H4 (cell line): ENCODE data around the gene C20orf144. TPM values are rescaled to one million over a fixed set of nuclear protein-coding genes. Genes with fewer than 3 reads are reported as not detected.
"Not testable (repeated sequence)": the region's sequence is repeated elsewhere in the genome, so short reads cannot be mapped to it uniquely, and the experiment has no call there.

Experiments
- DNase-seq: peaks from one replicate; pipeline ENCODE4 v3.0.0-alpha.2; 2015; ENCODE audit warnings: low spot score
- total RNA-seq: library from RNA; depleted of rRNA; stranded (reverse); fragments of >200 nt; shearing (Covaris generic); gene quantifications from 2 replicates; pipeline ENCODE4 v1.2.3, GENCODE V29; 2014; rRNA removed

The C20orf144 gene
- not detected in 2 replicates for total RNA-seq

DNA sequence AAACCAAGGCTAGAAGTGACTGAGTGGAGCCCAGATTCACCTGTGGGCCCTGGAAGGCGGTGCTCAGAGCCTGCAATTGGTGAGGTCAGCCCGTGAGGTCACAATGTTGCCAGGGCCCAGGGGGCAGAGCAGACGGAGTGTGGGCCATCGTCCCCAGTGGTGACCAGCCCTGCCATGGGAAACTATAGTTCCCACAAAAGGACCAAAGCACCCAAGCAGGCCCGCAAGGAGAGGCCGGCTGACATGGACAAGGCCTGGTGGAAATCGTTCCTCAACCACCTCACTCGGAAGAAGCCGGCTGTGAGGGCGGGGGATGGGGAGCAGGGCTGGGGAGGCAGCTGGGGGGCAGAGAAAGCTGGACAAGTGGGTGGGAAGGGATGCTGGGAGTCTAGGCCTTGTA lies at the start of gene C20orf144:
C20orf144 (plus strand) TSS at position 156 of the 400 bp plus-strand sequence; CDS start at position 175, 19 bp downstream.
- DNase-seq = no peak

GRCh38 chr20:33621717-33622400 lies 40.3 kb upstream of the C20orf144 start:
- DNase-seq = no peak

DNA sequence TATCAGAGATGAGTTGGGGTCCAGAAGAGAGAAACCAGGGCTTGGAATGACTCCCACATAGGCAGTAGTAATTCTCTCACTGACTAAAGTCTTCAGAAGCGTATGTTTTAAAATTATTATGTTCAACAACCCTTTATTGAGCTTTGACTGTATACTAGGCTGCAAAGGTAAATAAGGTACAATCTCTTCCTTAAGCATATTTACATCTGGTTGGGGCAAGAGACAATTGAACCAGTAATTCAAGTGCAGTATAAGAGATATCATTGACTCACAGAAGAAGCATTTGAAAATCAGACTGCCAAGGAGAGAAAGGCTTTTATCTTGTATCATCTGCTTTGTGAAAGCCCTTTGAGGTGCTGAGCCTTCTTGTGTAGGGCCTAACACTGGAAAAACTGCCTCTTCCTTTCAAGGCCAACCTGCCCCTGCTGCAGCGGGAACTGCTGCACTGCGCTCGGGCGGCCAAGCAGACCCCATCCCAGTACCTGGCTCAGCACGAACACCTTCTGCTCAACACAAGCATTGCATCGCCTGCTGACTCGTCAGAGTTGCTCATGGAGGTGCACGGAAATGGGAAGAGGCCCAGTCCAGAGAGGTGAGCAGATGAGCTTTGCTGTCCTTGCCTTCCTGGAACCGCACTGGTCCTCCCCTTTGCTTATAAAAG lies 39.3 kb upstream of the C20orf144 start:
- no peak for DNase-seq

GRCh38 chr20:33624399-33624798 lies 37.7 kb upstream of the C20orf144 start:
- no peak for DNase-seq

DNA sequence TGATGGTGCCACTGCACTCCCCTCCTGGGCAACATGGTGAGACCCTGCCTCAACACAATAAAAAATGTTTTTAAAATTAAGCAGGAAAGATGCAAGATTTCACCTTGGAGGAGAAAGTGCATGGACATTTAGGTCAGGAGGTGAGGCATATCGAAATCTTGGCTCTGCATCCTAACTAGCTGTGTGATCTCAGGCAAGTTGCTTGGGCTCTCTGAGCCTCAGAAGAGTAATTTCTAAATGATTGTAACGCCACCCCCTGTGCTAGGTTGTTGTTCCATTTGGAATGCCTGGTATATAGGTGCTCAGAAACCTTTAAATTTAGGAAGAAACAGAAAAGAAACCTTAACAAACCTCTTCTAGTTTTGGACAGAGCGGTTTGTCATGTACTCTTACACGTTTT lies 35.9 kb upstream of the C20orf144 start:
- no peak for DNase-seq

DNA sequence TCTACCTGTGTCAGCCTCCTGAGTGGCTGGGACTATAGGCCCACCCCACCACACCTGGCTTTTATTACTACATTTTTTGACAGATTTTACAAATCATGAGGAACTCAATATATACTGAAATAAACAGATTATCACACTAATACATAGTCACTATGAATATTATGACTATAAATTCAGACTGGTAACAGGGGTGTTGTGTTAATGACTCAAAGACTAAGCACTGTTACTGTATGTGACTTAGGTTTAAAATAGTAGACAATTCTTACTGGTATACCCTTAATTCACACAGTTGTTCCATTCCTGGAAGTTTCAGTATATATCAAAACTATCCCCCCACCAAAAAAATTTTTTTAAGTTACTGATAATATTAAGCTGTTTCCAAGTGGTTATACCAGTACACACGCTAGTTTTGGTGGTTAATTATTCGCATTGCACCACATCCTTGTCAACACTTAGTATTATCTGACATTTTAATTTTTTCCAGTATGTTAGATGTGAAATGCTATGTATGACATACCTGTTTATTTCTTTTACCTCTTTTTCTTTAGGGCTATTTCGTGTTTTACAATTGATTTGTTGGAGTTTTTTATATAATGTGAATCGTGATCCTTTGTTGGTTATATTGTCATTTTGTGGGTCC lies 34.4 kb upstream of the C20orf144 start:
- DNase-seq = no peak

GRCh38 chr20:33629533-33629932 lies 32.6 kb upstream of the C20orf144 start:
- no peak for DNase-seq

DNA sequence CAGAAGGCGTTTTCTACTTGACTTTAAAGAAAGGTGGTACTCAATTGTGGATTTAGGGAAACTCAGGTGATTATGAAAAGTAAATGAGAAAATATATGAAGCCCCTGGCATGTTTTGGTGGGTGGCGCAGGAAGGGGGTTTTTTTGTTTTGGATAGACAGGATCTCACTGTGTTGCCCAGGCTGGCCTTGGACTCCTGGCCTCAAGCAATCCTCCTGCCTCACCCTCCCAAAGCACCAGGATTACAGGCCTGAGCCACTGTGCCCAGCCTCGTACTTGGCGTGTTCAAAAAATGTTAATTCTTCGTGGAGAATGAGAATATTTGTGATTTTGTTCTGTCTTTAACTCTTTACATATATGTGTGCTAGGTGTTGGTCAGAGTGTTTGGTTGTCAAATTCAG lies 32.1 kb upstream of the C20orf144 start:
- DNase-seq = no peak

- no peak for DNase-seq
Observed at GRCh38 chr20:33630507-33630906, 31.6 kb upstream of the C20orf144 start.

DNA sequence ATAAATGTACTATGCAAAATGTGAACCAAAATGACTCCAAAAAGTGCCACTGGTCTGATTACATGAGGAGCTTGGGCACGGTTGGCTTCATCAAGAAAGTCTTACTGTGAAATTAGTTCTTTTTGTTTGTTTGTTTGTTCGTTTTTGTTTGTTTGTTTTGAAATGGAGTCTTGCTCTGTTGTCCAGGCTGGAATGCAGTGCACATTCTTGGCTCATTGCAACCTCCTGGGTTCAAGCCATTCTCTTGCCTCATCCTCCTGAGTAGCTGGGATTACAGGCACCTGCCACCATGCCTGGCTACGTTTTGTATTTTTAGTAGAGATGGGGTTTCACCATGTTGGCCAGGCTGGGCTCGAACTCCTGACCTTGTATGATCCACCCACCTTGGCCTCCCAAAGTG lies 30.2 kb upstream of the C20orf144 start:
- not testable (repeated sequence) for DNase-seq

GRCh38 chr20:33635341-33635740 lies 26.8 kb upstream of the C20orf144 start:
- no peak for DNase-seq

DNA sequence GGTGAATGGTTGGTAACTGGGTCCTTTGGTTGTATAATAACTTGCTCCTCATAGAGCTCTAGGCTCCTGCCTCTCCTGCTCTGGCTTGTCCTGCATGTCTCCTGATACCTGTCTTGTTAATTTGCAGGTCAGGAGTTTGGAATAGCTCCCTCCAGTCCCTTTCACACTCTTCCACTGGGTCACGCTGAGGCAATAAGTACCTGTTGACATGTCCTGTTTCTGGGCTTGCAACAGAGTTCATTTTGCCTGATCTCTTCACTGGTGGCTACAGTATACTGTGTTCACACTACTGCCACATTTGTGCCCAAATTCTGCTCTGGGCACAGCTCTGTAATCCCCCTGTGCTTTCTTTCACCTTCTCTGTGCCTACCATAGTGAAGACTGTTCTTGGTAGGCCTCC lies 25.4 kb upstream of the C20orf144 start:
- DNase-seq = no peak

DNA sequence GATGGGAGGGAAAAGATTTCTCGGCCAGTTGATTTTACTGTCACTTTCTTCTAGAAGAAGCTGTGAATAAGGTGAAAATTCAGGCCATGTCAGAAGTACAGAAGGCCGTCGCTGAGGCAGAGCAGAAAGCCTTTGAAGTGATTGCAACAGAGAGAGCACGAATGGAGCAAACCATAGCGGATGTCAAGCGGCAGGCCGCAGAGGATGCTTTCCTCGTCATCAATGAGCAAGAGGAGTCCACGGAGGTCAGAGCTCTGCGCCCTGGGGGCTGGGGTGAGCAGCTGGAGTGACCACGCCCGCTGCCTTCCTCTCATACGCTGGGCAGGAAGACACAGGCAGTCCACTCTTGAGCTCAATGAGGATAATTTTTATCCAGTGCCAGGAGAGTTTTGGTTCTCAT lies 21.8 kb upstream of the C20orf144 start:
- no peak for DNase-seq

DNA sequence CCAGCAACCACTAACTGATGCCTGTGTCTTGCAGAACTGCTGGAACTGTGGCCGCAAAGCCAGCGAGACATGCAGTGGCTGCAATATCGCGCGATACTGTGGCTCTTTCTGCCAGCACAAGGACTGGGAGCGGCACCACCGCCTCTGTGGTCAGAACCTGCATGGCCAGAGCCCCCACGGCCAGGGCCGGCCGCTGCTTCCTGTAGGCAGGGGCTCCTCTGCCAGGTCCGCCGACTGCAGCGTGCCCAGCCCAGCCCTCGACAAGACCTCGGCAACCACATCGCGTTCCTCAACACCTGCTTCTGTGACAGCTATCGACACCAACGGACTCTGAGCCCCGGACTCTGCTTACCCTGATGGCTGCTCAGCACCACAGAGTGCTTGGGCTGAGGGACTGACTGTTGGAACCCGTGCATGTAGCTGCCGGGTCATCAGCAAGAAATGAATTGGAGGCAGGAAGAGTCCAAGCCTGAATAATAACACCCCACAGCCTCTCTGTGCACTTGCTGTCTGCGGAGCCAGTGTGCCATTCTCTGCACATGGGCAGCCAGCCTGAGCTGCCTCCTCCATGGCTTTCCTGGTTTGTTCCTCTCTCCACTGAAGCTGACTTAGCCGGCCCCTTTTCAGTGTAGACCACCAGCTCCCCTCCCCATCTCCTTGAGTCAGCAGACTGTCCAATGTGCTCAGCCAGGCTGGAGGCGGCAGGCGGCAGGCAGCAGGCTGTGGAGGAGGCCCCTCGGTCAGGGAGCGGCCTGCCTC lies 17.6 kb upstream of the C20orf144 start:
- no peak for DNase-seq

DNA sequence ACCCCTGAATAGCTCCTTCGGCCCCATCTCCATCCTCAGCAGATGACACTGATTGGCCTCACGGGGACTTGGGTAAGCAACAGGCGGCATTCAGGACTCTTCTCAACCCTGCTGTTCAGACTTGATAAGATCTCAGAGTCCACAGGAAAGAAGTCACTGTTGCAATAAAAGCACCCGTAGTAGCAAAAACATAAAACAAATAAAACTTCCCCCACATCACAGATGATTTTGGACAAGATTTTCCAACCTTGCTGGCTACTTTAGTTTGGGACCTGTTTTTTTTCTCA lies 17.1 kb upstream of the C20orf144 start:
- DNase-seq = no peak

DNA sequence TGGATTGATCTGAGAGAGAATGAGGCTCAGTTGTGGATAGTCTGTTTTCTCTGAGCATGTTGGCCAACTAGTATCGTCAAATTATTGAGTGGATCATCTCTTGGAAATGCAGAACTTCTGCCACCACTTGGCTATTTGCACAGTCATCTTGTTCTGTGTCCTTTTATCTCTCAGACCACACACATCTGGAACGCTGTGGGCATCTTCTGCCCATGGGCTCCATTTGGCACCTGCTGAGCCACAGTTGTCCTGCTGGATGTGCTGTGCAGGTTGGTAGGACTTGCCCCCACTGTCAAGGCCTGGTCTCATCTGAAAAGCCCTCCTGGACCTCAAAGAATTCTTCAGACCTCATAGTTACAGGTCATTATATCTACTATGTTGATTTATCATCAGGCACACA lies 16.7 kb upstream of the C20orf144 start:
- DNase-seq = no peak

DNA sequence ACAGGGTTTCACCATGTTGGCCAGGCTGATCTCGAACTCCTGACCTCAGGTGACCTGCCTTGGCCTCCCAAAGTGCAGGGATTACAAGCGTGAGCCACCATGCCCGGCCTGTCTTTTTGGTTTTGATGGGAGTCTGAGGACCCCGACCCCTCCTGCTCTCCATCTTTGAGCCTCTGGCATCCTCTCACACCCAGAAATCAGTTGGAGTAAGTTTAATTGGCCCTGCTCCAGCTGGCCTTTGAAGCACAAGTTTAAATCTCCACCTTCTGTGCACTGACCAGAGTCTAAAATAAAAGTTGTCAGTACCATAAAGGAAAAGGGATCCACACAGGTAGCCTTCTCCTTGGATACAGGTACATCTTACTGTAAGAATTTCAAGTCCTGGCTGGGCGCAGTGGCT lies 15.9 kb upstream of the C20orf144 start:
- DNase-seq = no peak

GRCh38 chr20:33646959-33647602 lies 15.0 kb upstream of the C20orf144 start:
- not testable (repeated sequence) for DNase-seq

DNA sequence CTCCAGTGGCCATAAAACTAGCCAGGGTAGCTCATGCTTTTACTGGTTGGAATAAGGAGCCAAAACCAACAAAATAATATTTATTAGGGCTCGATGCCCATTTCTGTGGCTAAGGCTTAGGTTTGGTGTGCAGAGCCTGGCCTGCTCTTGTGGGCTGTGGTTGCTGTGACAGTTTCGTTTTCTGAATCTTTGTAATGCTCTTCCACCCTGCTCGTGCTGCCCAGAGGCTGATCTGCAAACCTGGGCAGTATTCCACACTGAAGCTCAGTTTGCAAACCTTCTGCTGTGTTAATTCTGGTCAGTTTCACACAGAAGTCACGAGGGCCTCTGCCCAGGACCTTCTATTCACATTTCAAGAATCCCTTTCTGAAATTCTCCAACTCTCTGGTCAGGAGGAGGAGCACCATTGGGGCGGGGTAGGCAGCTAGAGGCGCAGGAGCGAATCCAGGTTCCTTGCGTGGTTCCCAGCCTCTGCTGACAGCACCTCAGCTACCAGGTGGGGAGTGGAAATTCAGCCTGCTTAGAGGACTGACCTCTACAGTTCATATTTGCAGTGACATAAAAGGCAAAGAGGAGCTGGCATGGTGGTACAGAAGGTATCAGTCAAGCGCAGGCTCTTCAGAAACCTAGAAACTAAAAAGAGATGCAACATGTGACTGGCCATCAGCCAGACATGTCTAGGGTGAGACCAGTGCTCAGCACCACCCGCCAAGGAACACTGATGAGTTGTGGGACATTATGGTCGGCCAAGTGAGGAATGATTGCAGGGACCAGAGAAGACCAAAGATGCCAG lies 14.3 kb upstream of the C20orf144 start:
- no peak for DNase-seq

DNA sequence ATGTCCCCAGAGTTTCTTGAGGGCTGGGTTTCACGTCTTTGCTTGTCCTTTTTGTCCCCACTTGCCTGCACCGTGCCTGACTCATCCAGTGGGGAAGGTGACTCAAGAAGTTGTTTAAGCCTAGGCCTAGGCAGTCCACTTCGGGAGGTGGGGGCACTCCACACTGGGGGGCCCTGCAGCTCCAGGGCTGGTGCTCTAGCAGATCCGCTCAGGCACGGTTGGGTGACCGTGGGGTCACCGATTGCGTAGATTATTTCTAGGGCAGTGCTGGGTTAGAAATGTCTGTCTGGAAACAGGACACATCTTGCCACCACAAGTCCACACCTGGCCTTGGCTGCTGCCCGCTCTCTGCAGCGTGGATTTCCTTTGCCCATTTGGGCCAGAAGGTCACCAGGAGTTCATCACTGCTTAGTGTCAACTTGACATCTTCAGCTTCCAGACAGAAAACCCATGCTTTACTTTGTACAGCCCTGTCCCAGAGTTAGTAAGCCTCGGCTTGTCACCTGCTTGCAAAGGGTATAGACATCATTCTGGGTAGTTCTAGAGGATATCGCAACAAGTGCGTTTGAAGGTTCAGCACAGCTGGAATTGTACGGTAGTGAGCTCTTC lies 13.6 kb upstream of the C20orf144 start:
- no peak for DNase-seq

DNA sequence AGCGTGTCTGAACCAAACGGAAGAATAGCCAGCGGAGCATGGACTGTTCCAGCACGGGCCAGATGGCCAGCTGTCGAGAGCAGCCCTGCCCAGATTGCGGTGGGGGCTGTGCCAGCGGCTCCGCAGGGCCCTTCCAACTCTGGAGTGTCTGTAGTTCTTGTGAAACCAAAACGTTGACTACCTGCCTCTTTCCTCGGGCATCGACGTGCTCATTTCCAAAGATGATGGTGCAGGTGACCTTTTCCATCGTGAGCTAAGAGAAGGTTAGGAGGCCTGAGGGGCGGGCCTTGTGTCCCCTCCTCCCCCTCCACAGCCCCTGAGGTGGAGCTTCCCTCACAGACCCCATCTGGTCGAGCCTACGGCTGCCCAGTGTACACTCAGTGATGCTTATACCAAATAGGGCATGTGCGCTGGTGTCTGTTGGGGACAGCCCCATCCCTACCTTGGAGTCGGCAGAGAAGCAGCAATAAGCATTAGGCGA lies 12.9 kb upstream of the C20orf144 start:
- no peak for DNase-seq
